Omental fat pad (tissue), 4 donors: ENCODE data around the gene TFDP1. TPM values are rescaled to one million over a fixed set of nuclear protein-coding genes. Genes with fewer than 3 reads are reported as not detected.

Experiments
- ATAC-seq: fragments of 150-250 bp; one replicate; pipeline ENCODE4 v1.9.1; 2016; ENCODE audit warnings: mild to moderate bottlenecking, moderate library complexity; ENCODE audit not compliant: low FRiP score
- DNase-seq: peaks from one replicate; pipeline ENCODE4 v3.0.0-alpha.2; 2019; ENCODE audit warnings: low spot score
- total RNA-seq, 4 donors: library from RNA; depleted of rRNA; stranded (reverse); fragments of >200 nt; gene quantifications; one replicate each; pipeline ENCODE4 v1.1.0, GENCODE V29; 2016
- TF ChIP-seq, protein P1 (sequence below), 3 donors: fragments of 450-650 bp; IDR thresholded peaks; one replicate each; pipeline ENCODE4 v1.5.1; 2016 to 2017; ENCODE audit warnings: antibody characterized with exemption in 3 of 3, mild to moderate bottlenecking in 3 of 3, moderate library complexity in 2 of 3

The TFDP1 gene
- total RNA-seq, 4 donors from 2014 or later = 32.6 to 59.6 (median 44.4) TPM

- DNase-seq = no peak
- TF ChIP-seq, protein P1, sequence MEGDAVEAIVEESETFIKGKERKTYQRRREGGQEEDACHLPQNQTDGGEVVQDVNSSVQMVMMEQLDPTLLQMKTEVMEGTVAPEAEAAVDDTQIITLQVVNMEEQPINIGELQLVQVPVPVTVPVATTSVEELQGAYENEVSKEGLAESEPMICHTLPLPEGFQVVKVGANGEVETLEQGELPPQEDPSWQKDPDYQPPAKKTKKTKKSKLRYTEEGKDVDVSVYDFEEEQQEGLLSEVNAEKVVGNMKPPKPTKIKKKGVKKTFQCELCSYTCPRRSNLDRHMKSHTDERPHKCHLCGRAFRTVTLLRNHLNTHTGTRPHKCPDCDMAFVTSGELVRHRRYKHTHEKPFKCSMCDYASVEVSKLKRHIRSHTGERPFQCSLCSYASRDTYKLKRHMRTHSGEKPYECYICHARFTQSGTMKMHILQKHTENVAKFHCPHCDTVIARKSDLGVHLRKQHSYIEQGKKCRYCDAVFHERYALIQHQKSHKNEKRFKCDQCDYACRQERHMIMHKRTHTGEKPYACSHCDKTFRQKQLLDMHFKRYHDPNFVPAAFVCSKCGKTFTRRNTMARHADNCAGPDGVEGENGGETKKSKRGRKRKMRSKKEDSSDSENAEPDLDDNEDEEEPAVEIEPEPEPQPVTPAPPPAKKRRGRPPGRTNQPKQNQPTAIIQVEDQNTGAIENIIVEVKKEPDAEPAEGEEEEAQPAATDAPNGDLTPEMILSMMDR (IDR thresholded peaks at IDR 0.05) = no peak
- no peak for ATAC-seq
Observed at GRCh38 chr13:113638806-113639205, 54.3 kb downstream of the TFDP1 start.

DNA sequence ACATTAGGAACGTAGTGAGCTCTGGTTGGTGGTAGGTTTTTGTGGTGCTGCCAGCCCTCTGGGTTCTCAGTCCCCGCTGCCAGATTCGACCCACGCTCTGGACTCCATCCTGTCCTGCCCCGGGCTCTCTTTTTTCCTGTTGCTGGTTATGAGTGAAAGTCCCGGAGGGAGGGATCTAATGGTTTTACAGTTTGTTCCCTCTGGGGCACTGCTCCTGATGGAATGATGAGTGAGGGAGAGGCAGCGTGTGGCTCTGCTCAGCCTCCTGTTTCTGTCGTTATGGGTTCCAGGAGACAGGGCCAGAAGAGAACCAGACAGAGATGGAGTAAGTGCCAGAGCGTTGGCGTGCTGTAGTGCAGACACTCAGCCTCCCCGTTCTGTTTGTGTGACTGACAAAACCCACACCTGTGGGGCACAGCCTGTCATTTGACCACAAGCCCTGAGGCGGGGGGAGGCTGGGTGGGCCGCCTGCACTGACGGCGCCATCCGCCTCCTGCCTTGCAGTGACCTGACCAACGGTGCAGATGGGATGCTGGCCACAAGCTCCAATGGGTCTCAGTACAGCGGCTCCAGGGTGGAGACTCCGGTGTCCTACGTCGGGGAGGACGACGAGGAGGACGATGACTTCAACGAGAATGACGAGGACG is 55.2 kb downstream of the TFDP1 start:
- TF ChIP-seq, protein P1 (IDR thresholded peaks at IDR 0.05) = no peak
- no peak for ATAC-seq
- DNase-seq = no peak

DNA sequence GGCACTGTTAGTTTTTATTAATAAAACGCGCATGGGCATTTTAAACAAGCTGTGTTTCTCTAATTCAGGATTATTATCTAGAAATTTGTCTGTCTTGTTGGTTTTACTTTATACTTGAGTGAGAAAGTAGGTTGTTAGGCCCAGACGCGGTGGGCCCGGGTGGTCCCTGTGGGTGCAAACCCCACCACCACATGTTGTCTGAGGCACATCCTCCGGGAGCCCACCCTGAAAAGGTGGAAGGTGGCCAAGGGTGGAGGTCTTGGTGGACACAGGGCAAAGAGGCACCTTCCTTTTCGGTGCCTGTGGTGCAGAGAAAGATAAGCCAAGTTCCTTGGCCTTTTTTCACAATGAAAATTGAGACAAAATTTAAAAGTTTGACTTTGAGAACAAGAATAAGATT is 56.9 kb downstream of the TFDP1 start:
- TF ChIP-seq, protein P1 (IDR thresholded peaks at IDR 0.05) = no peak
- DNase-seq (no peak), ATAC-seq (no peak)

GRCh38 chr13:113642563-113642962 is 58.0 kb downstream of the TFDP1 start:
- TF ChIP-seq, protein P1 (IDR thresholded peaks at IDR 0.05) = no peak
- no peak for ATAC-seq
- no peak for DNase-seq

DNA sequence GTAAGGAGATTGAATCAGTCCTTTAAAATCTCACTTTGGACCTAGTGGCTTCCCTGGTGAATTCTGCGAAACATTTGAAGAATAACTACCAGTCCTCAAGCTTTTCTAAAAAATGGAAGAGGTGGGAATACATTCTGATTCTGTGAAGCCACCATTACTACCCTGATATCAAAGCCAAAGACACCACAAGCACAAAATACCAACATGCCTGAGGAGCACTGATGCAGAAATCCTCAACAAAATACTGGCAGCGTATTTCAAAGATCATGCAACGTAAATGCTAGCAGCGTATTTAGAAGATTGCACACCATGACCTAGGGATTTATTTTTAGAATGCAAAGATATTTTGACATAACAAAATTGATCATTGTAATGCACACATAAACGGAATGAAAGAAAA is 59.0 kb downstream of the TFDP1 start:
- ATAC-seq (no peak), DNase-seq (no peak)
- TF ChIP-seq, protein P1 (IDR thresholded peaks at IDR 0.05) = no peak

- TF ChIP-seq, protein P1 (IDR thresholded peaks at IDR 0.05) = no peak
- no peak for ATAC-seq
- no peak for DNase-seq
Observed at GRCh38 chr13:113644800-113645199, 60.2 kb downstream of the TFDP1 start.

DNA sequence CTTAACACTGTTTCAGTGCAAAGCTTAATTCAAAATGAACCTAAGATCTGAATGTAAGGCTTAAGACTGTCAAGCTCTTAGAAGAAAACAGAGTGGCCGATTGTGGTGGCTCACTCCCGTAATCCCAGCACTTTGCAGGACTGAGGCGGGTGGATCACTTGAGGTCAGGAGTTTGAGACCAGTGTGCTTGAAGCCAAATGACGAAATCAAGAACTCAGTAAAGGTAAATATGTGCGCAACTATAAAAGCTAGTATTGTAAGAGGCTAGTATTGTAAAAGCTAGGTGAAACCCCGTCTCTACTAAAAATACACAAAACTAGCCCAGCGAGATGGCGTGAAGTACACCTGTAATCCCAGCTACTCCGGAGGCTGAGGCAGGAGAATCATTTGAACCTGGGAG is 60.8 kb downstream of the TFDP1 start:
- DNase-seq (no peak), ATAC-seq (no peak)
- TF ChIP-seq, protein P1 (IDR thresholded peaks at IDR 0.05) = no peak
